Ishikawa (cell line): ENCODE data around the gene SLC39A2.

ENCODE experiments used
- CEBPB ChIP-seq: IDR thresholded peaks from 2 replicates; pipeline ENCODE4 v1.6.1; 2012
- CREB1 ChIP-seq: IDR thresholded peaks from 2 replicates; pipeline ENCODE4 v1.6.1; 2012; ENCODE audit warnings: low read depth
- EGR1 ChIP-seq: IDR thresholded peaks from 2 replicates; pipeline ENCODE4 v1.6.1; 2012
- EP300 ChIP-seq: IDR thresholded peaks from 2 replicates; pipeline ENCODE4 v1.6.1; 2012; ENCODE audit warnings: borderline replicate concordance
- FOXM1 ChIP-seq: IDR thresholded peaks from 2 replicates; pipeline ENCODE4 v1.6.1; 2012; ENCODE audit warnings: low read depth, borderline replicate concordance
- MAX ChIP-seq: IDR thresholded peaks from 2 replicates; pipeline ENCODE4 v1.6.1; 2012
- NFIC ChIP-seq: IDR thresholded peaks from 2 replicates; pipeline ENCODE4 v1.6.1; 2012
- RAD21 ChIP-seq: IDR thresholded peaks from 2 replicates; pipeline ENCODE4 v1.6.1; 2012; ENCODE audit warnings: low read depth
- REST ChIP-seq: IDR thresholded peaks from 2 replicates; pipeline ENCODE4 v1.6.1; 2012; ENCODE audit warnings: low read depth, mild to moderate bottlenecking
- TAF1 ChIP-seq: IDR thresholded peaks from 2 replicates; pipeline ENCODE4 v1.6.1; 2012; ENCODE audit warnings: low read depth, mild to moderate bottlenecking
- TCF12 ChIP-seq: IDR thresholded peaks from 2 replicates; pipeline ENCODE4 v1.6.1; 2012; ENCODE audit warnings: low read depth
- TEAD4 ChIP-seq: IDR thresholded peaks from 2 replicates; pipeline ENCODE4 v1.6.1; 2012
- USF1 ChIP-seq: IDR thresholded peaks from 2 replicates; pipeline ENCODE4 v1.6.1; 2012
- YY1 ChIP-seq: IDR thresholded peaks from 2 replicates; pipeline ENCODE4 v1.6.1; 2012; ENCODE audit warnings: low read depth
- ZBTB7A ChIP-seq: IDR thresholded peaks from 2 replicates; pipeline ENCODE4 v1.6.1; 2012; ENCODE audit warnings: low read depth

SLC39A2 gene

GRCh38 chr14:20980906-20981305 is 18.2 kb upstream of the SLC39A2 start:
- TF ChIP-seq YY1 = no peak

GRCh38 chr14:20982646-20983369 is 16.3 kb upstream of the SLC39A2 start:
- TF ChIP-seq CEBPB (no peak), TCF12 (no peak), EGR1 (no peak), ZBTB7A (no peak), REST (no peak), CREB1 (no peak), EP300 (no peak), RAD21 (no peak), USF1 (no peak)

GRCh38 chr14:20986811-20987210 is 12.3 kb upstream of the SLC39A2 start:
- TF ChIP-seq FOXM1 (no peak), TEAD4 (no peak), NFIC (no peak), TCF12 (no peak), USF1 (no peak), CEBPB (no peak), MAX (no peak), ZBTB7A (no peak), REST (no peak), EP300 (no peak), CREB1 (no peak), TAF1 (no peak), RAD21 (no peak), YY1 (no peak), EGR1 (no peak)

GRCh38 chr14:20988717-20989470 is 10.2 kb upstream of the SLC39A2 start:
- TF ChIP-seq YY1 (no peak), ZBTB7A (no peak), TAF1 (no peak), EGR1 (no peak), TEAD4 (no peak), MAX (no peak), NFIC (no peak), RAD21 (no peak), EP300 (no peak), TCF12 (no peak), USF1 (no peak)

GRCh38 chr14:20989471-20989786 is 9.7 kb upstream of the SLC39A2 start:
- no peak for TF ChIP-seq CREB1
- peak; percentile 54 for TF ChIP-seq TEAD4
